K562 (cell line): Measurements from ENCODE around the gene RABGAP1L. TPM values are rescaled to one million over a fixed set of nuclear protein-coding genes. Genes with fewer than 3 reads are reported as not detected.

ENCODE experiments used
- ATAC-seq: fragments of 200-7000 bp; cut with Tn5 transposase; 3 replicates; pipeline ENCODE4 v1.9.1; 2020; ENCODE audit warnings: moderate library complexity
- BruUV-seq: library from RNA; stranded (reverse); fragments of 400-500 nt; replicated peaks from 2 replicates; lab custom pipeline; 2021; lab: Mats Ljungman, UMichigan
- CTCF ChIA-PET: fragments of 300-600 bp; formaldehyde crosslinking; extraction: SDS; loops from one replicate; lab custom pipeline; 2021; ENCODE audit warnings: low intra/inter-chr PET ratio; lab: Yijun Ruan, JAX
- POLR2A ChIA-PET: fragments of 300-600, 350-650 bp; sonication (Branson Sonifier 250); formaldehyde crosslinking; extraction: SDS; loops from one replicate; lab custom pipeline; 2021; ENCODE audit warnings: antibody characterized with exemption, inconsistent platforms; lab: Yijun Ruan, JAX
- DNase-seq, 4 experiments: peaks; one replicate each; pipeline versions ENCODE4 v3.0.0 to v3.0.0-alpha.2; 2011 to 2018; ENCODE audit warnings: low spot score in 3 of 4, mixed read lengths in 3 of 4; ENCODE audit errors: extremely low read depth in 1 of 4
- FAIRE-seq: peaks from 2 replicates; lab custom pipeline; 2011; peaks lifted over from hg19 to GRCh38; lab: Jason Lieb, UNC
- H2AFZ ChIP-seq: 2 replicates; pipeline ENCODE4 v1.6.0; 2011; ENCODE audit warnings: low read depth, low read length, control low read depth, inconsistent platforms
- H3K27ac ChIP-seq: fragments of 200-600 bp; 3 replicates; pipeline ENCODE4 v1.8.0; 2011; ENCODE audit warnings: low read depth, mild to moderate bottlenecking, control low read depth, inconsistent platforms, low read length, moderate library complexity, mixed read lengths; ENCODE audit errors: extremely low read depth
- H3K27me3 ChIP-seq, 2 experiments: fragments of 300-600 bp in 1 of 2; 2 replicates in 1 of 2; 3 replicates in 1 of 2; pipeline versions ENCODE4 v1.6.0 to v1.8.0; 2011; ENCODE audit warnings: inconsistent platforms in 2 of 2, low read length in 2 of 2, mild to moderate bottlenecking in 1 of 2, mixed read lengths in 1 of 2, moderate library complexity in 1 of 2; ENCODE audit not compliant: control insufficient read depth in 2 of 2, insufficient read depth in 2 of 2
- H3K36me3 ChIP-seq: fragments of 300-600 bp; 3 replicates; pipeline ENCODE4 v1.8.0; 2011; ENCODE audit warnings: mild to moderate bottlenecking, low read length, inconsistent platforms; ENCODE audit not compliant: control insufficient read depth, insufficient read depth
- H3K4me1 ChIP-seq, 2 experiments: fragments of 200-600 bp in 1 of 2; replicated peaks in 1 of 2; 2 replicates in 1 of 2; 3 replicates in 1 of 2; pipeline versions ENCODE4 v1.5.1 to v1.8.0; 2011; ENCODE audit warnings: inconsistent platforms in 2 of 2, low read length in 2 of 2, mild to moderate bottlenecking in 1 of 2, mixed read lengths in 1 of 2, moderate library complexity in 1 of 2; ENCODE audit not compliant: control insufficient read depth in 2 of 2, insufficient read depth in 2 of 2
- H3K4me2 ChIP-seq: 2 replicates; pipeline ENCODE4 v1.6.1; 2011; ENCODE audit warnings: low read length, control low read depth, inconsistent platforms, mixed read lengths; ENCODE audit not compliant: insufficient read depth
- H3K4me3 ChIP-seq: fragments of 200-600 bp; sonication (generic), shearing (Covaris generic); 2 replicates; pipeline ENCODE4 v1.5.1; 2016; ENCODE audit warnings: control low read depth, inconsistent platforms
- H3K79me2 ChIP-seq: fragments of 200-600 bp; 3 replicates; pipeline ENCODE4 v1.8.0; 2011; ENCODE audit warnings: low read length, inconsistent platforms; ENCODE audit not compliant: control insufficient read depth, insufficient read depth
- H3K9ac ChIP-seq, 2 experiments: 2 replicates each; pipeline versions ENCODE4 v1.6.0 to v1.6.1; 2011; ENCODE audit warnings: low read depth in 2 of 2, low read length in 2 of 2, control low read depth in 1 of 2, inconsistent platforms in 1 of 2, mild to moderate bottlenecking in 1 of 2, mixed read lengths in 1 of 2; ENCODE audit not compliant: insufficient read depth in 1 of 2
- H3K9me1 ChIP-seq: one replicate; pipeline ENCODE4 v1.6.0; 2011; ENCODE audit warnings: inconsistent platforms, mild to moderate bottlenecking, low read length, moderate library complexity; ENCODE audit not compliant: control insufficient read depth, insufficient read depth
- H3K9me3 ChIP-seq: replicated peaks from 2 replicates; pipeline ENCODE4 v1.5.1; 2011; ENCODE audit warnings: low read depth, low read length, inconsistent platforms; ENCODE audit not compliant: control insufficient read depth, insufficient read depth
- H4K20me1 ChIP-seq: replicated peaks from 2 replicates; pipeline ENCODE4 v1.6.1; 2011; ENCODE audit warnings: low read length, inconsistent platforms, mixed read lengths; ENCODE audit not compliant: control insufficient read depth, insufficient read depth
- FOXA1 ChIP-seq: fragments of 450-650 bp; IDR thresholded peaks from 2 replicates; pipeline ENCODE4 v1.6.1; 2016; ENCODE audit warnings: mild to moderate bottlenecking, borderline replicate concordance
- HIVEP1 ChIP-seq: fragments of 250-450 bp; sonication (Bioruptor Pico); IDR thresholded peaks from 2 replicates; pipeline ENCODE4 v1.4.0; 2020; ENCODE audit warnings: mild to moderate bottlenecking
- POLR2AphosphoS2 ChIP-seq: IDR thresholded peaks from 2 replicates; pipeline ENCODE4 v1.6.1; 2012; ENCODE audit warnings: low read length, improper control_type of control experiment
- TOE1 ChIP-seq, 2 experiments: fragments of 450-650 bp in 1 of 2; sonication (generic) in 1 of 2; formaldehyde crosslinking in 1 of 2; IDR thresholded peaks; 2 replicates each; pipeline versions ENCODE4 v1.7.1 to v1.8.0; 2016 to 2022; ENCODE audit warnings: borderline replicate concordance in 2 of 2, mild to moderate bottlenecking in 2 of 2, antibody characterized with exemption in 1 of 2, inconsistent platforms in 1 of 2, low read depth in 1 of 2, missing genetic modification reagents in 1 of 2, moderate library complexity in 1 of 2
- ZFP1 ChIP-seq: fragments of 450-650 bp; formaldehyde crosslinking; IDR thresholded peaks from 2 replicates; pipeline ENCODE4 v1.4.0; 2020; ENCODE audit warnings: mild to moderate bottlenecking, mixed read lengths
- ZNF76 ChIP-seq: fragments of 250-450 bp; sonication (Bioruptor Pico); IDR thresholded peaks from 2 replicates; pipeline ENCODE4 v1.4.0; 2020; ENCODE audit warnings: mild to moderate bottlenecking, moderate library complexity, borderline replicate concordance
- WGBS: fragments of 100-300 bp; shearing (Covaris generic); methylation state at CpG from one replicate; pipeline ENCODE4 v1.1.6; 2016; ENCODE audit warnings: low coverage, mixed read lengths; ENCODE audit not compliant: insufficient coverage; ENCODE audit errors: missing lambda C conversion rate; 5-methylcytosine and 5-hydroxymethylcytosine counted together
- in situ Hi-C: fragments of 300-500 bp; cut with MboI; formaldehyde crosslinking; loops from 4 replicates; pipeline ENCODE4 v1.15.0; 2018; ENCODE audit warnings: inconsistent platforms, mixed read lengths
- intact Hi-C: fragments of 100-400 bp; cut with micrococcal nuclease; formaldehyde crosslinking; loops from 2 replicates; pipeline ENCODE4 v1.14.2; 2022
- polyA plus RNA-seq, 8 experiments: library from polyadenylated mRNA; depleted of rRNA in 4 of 8; stranded (reverse) in 5 of 8; unstranded in 3 of 8; fragments of >200 nt; fragmentation: Nextera tagmentation in 2 of 8; fragmentation: Illumina TruSeq in 1 of 8; extraction: Ambion mirVana in 2 of 8; extraction: Trizol in 1 of 8; gene quantifications; 2 replicates each; pipeline versions ENCODE4 v1.2.1 to v1.2.3, GENCODE V29; 2011 to 2014; ENCODE audit warnings: inconsistent platforms in 1 of 8, missing spikeins in 1 of 8
- total RNA-seq, 7 experiments: library from RNA; depleted of rRNA in 6 of 7; stranded (reverse); fragments of >200 nt in 6 of 7; fragmentation: Illumina TruSeq in 2 of 7; extraction: Trizol in 2 of 7; gene quantifications; 2 replicates each; pipeline versions ENCODE4 v1.2.1 to v1.2.3, GENCODE V29; 2011 to 2021; ENCODE audit warnings: low replicate concordance in 1 of 7
- TF ChIP-seq, protein P1 (sequence below), 2 experiments: IDR thresholded peaks in 1 of 2; conservative IDR thresholded peaks in 1 of 2; 2 replicates each; pipeline ENCODE4 v1.6.1; 2016; ENCODE audit warnings: low read depth in 2 of 2, mild to moderate bottlenecking in 1 of 2, missing compliant biosample characterization in 1 of 2, missing genetic modification characterization in 1 of 2, moderate library complexity in 1 of 2
- TF ChIP-seq, protein P2 (sequence below): sonication (generic); formaldehyde crosslinking; IDR thresholded peaks from 2 replicates; pipeline ENCODE4 v1.9.0; 2022; ENCODE audit warnings: mild to moderate bottlenecking, missing genetic modification reagents
- TF ChIP-seq, protein P3 (sequence below): fragments of 450-650 bp; conservative IDR thresholded peaks from 2 replicates; pipeline ENCODE4 v1.6.1; 2016; ENCODE audit warnings: missing genetic modification characterization, low read depth, mild to moderate bottlenecking, control low read depth, missing compliant biosample characterization

RABGAP1L gene
- total and polyA plus RNA-seq, 9 of the 15 experiments (the other 6 are each of a cell fraction or from before 2014, with no cell fraction given): 16.5 to 44.9 (median 26.7) TPM

DNA sequence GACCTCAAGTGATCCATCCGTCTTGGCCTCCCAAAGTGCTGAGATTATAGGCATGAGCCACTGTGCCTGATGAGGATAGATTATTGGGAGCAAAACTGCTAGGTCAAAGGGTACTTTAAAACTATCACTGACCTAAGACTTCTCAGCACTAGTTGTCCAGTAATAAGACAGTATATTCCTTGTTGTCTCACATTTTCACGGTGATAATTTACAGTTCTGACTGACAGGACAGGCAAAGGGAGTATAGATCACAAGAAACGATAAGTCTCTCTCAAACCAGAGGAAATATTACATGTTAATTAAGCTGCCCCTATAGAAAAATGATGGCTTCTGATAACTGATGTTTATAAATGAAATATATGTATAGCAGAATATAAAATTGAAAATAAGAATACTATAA is 860.2 kb downstream of the RABGAP1L start (continued):
- TF ChIP-seq, protein P1, sequence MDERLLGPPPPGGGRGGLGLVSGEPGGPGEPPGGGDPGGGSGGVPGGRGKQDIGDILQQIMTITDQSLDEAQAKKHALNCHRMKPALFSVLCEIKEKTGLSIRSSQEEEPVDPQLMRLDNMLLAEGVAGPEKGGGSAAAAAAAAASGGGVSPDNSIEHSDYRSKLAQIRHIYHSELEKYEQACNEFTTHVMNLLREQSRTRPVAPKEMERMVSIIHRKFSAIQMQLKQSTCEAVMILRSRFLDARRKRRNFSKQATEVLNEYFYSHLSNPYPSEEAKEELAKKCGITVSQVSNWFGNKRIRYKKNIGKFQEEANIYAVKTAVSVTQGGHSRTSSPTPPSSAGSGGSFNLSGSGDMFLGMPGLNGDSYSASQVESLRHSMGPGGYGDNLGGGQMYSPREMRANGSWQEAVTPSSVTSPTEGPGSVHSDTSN (CRISPR knock-in tag; IDR thresholded peaks at IDR 0.05; ENCODE audit: low read depth): peak; percentile 56
- TF ChIP-seq, protein P1 (tag; conservative IDR thresholded peaks at IDR 0.05; ENCODE audit: low read depth): peak; percentile 91
- no peak for TF ChIP-seq HIVEP1 (CRISPR knock-in tag)

DNA sequence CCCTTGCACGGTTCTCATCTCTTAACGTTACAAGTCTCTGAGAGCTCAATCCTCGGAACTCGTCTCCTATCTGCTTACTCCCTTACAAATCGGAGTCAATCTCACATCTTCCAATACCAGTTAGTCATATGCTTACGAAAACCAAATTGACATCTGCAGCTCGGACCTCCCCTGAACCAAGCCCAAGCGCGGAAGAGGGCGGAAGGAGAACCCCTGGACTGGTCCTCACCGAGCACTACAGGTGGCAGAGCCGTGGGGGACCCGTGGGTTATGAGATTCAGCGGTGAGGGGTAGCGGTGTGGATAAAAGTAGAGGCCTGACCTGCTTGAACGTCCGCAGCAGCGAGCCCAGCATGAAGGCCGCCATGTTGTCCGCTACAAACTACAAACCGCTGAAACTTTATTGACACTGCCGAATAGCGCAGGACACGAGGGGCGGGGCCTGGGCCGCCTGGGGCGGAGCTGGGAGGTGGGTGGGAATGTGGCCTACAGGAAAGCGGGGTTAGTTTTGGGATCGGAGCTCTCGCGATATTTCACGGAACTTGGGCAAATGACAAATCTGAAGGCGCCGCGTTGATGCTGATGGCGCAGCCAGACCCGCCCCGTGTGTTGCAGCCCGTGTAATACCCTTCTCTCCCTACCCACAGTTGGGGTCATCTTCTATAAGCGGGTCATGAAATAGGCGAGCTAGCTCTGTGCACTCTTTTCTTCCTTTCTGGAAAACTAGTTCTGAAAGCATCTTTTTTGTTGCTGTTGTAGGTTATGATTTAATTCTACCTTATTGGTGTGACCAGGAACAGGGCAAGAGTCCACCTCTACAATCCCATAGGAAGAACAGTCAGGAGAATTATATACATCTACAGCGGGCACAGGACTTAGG is 864.0 kb downstream of the RABGAP1L start, which contains the start of gene MRPS14:
MRPS14 (minus strand) TSS at position 383 of the 879 bp plus-strand sequence; CDS start at position 366, 17 bp downstream.
- Histone ChIP-seq H3K27me3 (no peaks in the 10 kb centered on the region), H3K9me1 (no peaks in the 10 kb centered on the region), H3K9ac (peak within 1 kb of the TSS; percentile 89 to 98), H2AFZ (peak within 1 kb of the TSS; percentile 95), H4K20me1 (no peaks in the 10 kb centered on the region), H3K27ac (peak within 1 kb of the TSS; percentile 83), H3K79me2 (peaks cover 39% of the 10 kb centered on the region), H3K4me2 (peak within 1 kb of the TSS; percentile 95), H3K4me1 (peaks cover 4 to 11% of the 10 kb centered on the region in 2 experiments; a peak in 4 of 5 replicates), H3K36me3 (peaks cover 29% of the 10 kb centered on the region), H3K4me3 (peak within 1 kb of the TSS; percentile 79), H3K9me3 (no peaks in the 10 kb centered on the region)
- 1% methylated on average over 42 of the region's 42 CpGs for WGBS
- POLR2A ChIA-PET: interaction anchor here (0.6 to 3.5 kb wide), 24 partner anchors 8 to 1155 kb away, joined by 3 to 65 read pairs (median 4); partner anchors contain the start of genes CACYBP, GAS5 and ZBTB37
- intact Hi-C loops (loop anchor here (1.0 to 2.0 kb wide), 2 partner anchors 20 to 24 kb away; partner anchors contain the start of gene CACYBP), in situ Hi-C loops (no loop called here)
- ATAC-seq (peak; percentile 97), DNase-seq (peak; percentile 97 to 100 (median 98)), FAIRE-seq (peak; percentile 99)
- CTCF ChIA-PET: no interaction called here
- BruUV-seq: TSS peak; percentile 63
- TF ChIP-seq POLR2AphosphoS2: no peak
- TF ChIP-seq, protein P2, sequence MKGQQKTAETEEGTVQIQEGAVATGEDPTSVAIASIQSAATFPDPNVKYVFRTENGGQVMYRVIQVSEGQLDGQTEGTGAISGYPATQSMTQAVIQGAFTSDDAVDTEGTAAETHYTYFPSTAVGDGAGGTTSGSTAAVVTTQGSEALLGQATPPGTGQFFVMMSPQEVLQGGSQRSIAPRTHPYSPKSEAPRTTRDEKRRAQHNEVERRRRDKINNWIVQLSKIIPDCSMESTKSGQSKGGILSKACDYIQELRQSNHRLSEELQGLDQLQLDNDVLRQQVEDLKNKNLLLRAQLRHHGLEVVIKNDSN (CRISPR knock-in tag): peak; percentile 58
- TF ChIP-seq FOXA1: no peak
- TF ChIP-seq, protein P3, sequence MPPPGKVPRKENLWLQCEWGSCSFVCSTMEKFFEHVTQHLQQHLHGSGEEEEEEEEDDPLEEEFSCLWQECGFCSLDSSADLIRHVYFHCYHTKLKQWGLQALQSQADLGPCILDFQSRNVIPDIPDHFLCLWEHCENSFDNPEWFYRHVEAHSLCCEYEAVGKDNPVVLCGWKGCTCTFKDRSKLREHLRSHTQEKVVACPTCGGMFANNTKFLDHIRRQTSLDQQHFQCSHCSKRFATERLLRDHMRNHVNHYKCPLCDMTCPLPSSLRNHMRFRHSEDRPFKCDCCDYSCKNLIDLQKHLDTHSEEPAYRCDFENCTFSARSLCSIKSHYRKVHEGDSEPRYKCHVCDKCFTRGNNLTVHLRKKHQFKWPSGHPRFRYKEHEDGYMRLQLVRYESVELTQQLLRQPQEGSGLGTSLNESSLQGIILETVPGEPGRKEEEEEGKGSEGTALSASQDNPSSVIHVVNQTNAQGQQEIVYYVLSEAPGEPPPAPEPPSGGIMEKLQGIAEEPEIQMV (tag): peak; percentile 81
- TF ChIP-seq TOE1 (IDR thresholded peaks at IDR 0.05; ENCODE audit: borderline replicate concordance): peak; percentile 71; the same call in 1 of the 2 replicates
- TF ChIP-seq TOE1 (CRISPR knock-in tag; IDR thresholded peaks at IDR 0.05; ENCODE audit: borderline replicate concordance, low read depth): 0 out of 2 replicates have a peak, but pooled peaks have one; percentile 14
- no peak for TF ChIP-seq ZFP1 (CRISPR knock-in tag)
- TF ChIP-seq ZNF76 (CRISPR knock-in tag): no peak
